Left lung (tissue), 10 donors: ENCODE data around the gene LRPPRC. TPM values are rescaled to one million over a fixed set of nuclear protein-coding genes. Genes with fewer than 3 reads are reported as not detected.

Experiments
- ATAC-seq: fragments of 200-7000 bp; cut with Tn5 transposase; one replicate; pipeline ENCODE4 v1.9.1; 2020; ENCODE audit warnings: moderate library complexity
- DNase-seq, 4 donors: peaks; one replicate each; pipeline ENCODE4 v3.0.0-alpha.2; 2013 to 2020
- H3K27ac ChIP-seq, 2 donors: fragments of 200-600 bp; sonication (generic) in 1 of 2; one replicate each; pipeline versions ENCODE4 v1.5.0 to v1.8.0; 2020 to 2021
- H3K27me3 ChIP-seq, 2 donors: fragments of 200-600 bp; sonication (generic) in 1 of 2; one replicate each; pipeline versions ENCODE4 v1.5.0 to v1.8.0; 2020 to 2021
- H3K36me3 ChIP-seq, 2 donors: fragments of 200-600 bp; sonication (generic) in 1 of 2; one replicate each; pipeline versions ENCODE4 v1.5.0 to v1.8.0; 2020 to 2021
- H3K4me1 ChIP-seq, 2 donors: fragments of 200-600 bp; one replicate each; pipeline ENCODE4 v1.8.0; 2021
- H3K4me3 ChIP-seq, 2 donors: fragments of 200-600 bp; sonication (generic) in 1 of 2; one replicate each; pipeline versions ENCODE4 v1.5.0 to v1.8.0; 2020 to 2021; ENCODE audit warnings: mild to moderate bottlenecking in 1 of 2
- H3K9me3 ChIP-seq, 2 donors: fragments of 200-600 bp; sonication (generic) in 1 of 2; one replicate each; pipeline versions ENCODE4 v1.5.0 to v1.8.0; 2020 to 2021
- intact Hi-C, 2 donors: fragments of 100-400 bp; cut with DNase I; formaldehyde crosslinking; loops; one replicate each; pipeline versions ENCODE4 v1.11.2 to v1.14.2; 2022
- polyA plus RNA-seq, 6 donors: library from polyadenylated mRNA; unstranded; fragments of 120-200 nt; gene quantifications; one replicate each; pipeline ENCODE4 v1.2.1, GENCODE V29; 2013; ENCODE audit not compliant: insufficient read length in 6 of 6
- total RNA-seq, 2 donors: library from RNA; stranded (reverse); fragmentation: NEBNext Ultra II Directional; extraction: Animal tissue kit (Norgen Biotek cat#: 25700); gene quantifications; one replicate each; pipeline ENCODE4 v1.2.1, GENCODE V29; 2021
- TF ChIP-seq, protein P1 (sequence below), 2 donors: fragments of 200-600 bp; sonication (generic) in 1 of 2; IDR thresholded peaks; one replicate each; pipeline versions ENCODE4 v1.5.0 to v1.8.0; 2021; ENCODE audit warnings: antibody characterized with exemption in 2 of 2
- donor health status: DM: no; HTN: yes; CAD: no.
- donor health status: DM: no; HTN: no; CAD: no.

LRPPRC gene
- total and polyA plus RNA-seq, 8 donors = 63.1 to 112 (median 98.5) TPM

DNA sequence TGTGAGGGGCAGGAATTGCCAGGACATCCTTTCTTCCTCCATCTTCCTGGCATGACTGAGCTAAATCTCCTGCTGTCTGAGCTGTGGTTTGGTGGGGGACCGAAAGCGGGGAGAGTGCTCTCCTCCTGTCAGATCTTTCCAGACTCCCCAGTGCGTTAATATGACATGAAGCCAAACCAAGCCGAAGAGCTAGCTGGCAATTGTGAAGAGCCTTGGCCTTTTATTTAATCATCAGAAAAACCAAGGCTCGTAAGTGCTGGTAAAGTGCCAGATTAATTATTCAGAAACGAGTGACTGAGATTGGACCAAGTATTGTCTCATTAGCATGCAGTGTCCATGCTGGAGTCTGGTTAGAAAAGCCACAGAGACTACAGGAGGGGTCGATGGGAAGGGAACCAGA lies 14.5 kb upstream of the LRPPRC start:
- ATAC-seq = no peak
- no peaks in the 10 kb centered on the region for H3K9me3 ChIP-seq
- intact Hi-C loops = no loop called here
- H3K27me3 ChIP-seq = peaks cover 0 to 48% of the 10 kb centered on the region in 2 donors
- H3K4me3 ChIP-seq = no peak overlapping the region
- no peaks in the 10 kb centered on the region for H3K36me3 ChIP-seq
- TF ChIP-seq, protein P1, sequence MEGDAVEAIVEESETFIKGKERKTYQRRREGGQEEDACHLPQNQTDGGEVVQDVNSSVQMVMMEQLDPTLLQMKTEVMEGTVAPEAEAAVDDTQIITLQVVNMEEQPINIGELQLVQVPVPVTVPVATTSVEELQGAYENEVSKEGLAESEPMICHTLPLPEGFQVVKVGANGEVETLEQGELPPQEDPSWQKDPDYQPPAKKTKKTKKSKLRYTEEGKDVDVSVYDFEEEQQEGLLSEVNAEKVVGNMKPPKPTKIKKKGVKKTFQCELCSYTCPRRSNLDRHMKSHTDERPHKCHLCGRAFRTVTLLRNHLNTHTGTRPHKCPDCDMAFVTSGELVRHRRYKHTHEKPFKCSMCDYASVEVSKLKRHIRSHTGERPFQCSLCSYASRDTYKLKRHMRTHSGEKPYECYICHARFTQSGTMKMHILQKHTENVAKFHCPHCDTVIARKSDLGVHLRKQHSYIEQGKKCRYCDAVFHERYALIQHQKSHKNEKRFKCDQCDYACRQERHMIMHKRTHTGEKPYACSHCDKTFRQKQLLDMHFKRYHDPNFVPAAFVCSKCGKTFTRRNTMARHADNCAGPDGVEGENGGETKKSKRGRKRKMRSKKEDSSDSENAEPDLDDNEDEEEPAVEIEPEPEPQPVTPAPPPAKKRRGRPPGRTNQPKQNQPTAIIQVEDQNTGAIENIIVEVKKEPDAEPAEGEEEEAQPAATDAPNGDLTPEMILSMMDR (IDR thresholded peaks at IDR 0.05) = no peak
- no peaks in the 10 kb centered on the region for H3K4me1 ChIP-seq
- no peak overlapping the region for H3K27ac ChIP-seq
- DNase-seq = no peak

DNA sequence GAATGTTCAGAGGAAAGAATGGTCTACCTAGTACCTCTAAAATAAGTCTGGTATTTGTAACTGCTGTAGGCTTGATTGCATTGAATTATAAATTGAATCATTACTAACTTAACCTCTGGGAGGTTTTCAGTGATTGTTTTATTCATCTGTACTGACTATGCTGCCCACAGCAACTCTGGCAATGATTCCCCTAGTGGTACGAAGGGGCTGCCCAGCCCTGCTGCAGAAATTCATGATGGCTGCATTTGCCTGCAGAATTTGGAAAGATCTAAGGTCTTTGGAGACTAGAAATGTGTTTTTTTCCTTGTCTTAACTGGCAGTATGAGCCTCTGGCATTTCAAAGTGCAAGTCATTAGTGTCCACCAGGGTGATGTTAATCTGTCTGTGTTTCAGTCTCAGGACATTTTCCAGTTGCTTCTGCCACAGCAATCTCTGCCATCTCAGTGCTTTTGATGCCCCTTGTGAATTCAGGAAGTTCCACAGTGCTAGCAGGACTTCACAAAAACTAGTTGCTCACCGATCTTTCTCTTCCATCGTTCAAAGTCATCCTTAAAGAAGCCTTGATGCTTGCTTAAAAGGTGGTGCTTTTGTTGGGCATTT lies 13.4 kb upstream of the LRPPRC start:
- TF ChIP-seq, protein P1 (IDR thresholded peaks at IDR 0.05) = no peak
- H3K36me3 ChIP-seq = no peaks in the 10 kb centered on the region
- H3K27me3 ChIP-seq = peaks cover 0 to 39% of the 10 kb centered on the region in 2 donors
- intact Hi-C loops = no loop called here
- no peak for ATAC-seq
- no peak overlapping the region for H3K27ac ChIP-seq
- no peak overlapping the region for H3K4me3 ChIP-seq
- H3K9me3 ChIP-seq = no peaks in the 10 kb centered on the region
- no peak for DNase-seq
- H3K4me1 ChIP-seq = no peaks in the 10 kb centered on the region

DNA sequence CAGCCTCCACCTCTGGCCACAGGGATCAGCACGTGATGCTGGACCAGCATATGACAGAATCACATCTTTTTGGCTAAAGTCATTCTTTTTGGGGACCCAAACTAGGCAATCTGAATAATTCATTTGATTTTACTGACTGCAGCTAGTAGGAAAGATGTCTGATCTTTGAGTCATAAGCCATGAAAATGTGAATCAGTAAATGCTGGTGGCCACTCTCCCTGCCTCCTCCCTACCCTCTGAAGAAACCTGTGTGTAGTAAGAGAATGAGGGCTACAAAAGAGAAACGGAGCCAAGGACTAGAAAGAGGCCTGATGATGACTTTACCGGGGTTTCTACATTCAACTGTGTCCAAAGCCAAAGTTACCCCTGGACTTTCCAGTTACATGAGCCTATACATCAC lies 10.1 kb upstream of the LRPPRC start:
- Histone ChIP-seq H3K9me3 (no peaks in the 10 kb centered on the region), H3K4me1 (no peaks in the 10 kb centered on the region), H3K36me3 (no peaks in the 10 kb centered on the region), H3K27me3 (peaks cover 0 to 10% of the 10 kb centered on the region in 2 donors), H3K4me3 (no peak overlapping the region), H3K27ac (no peak overlapping the region)
- intact Hi-C loops = no loop called here
- TF ChIP-seq, protein P1 (IDR thresholded peaks at IDR 0.05) = no peak
- ATAC-seq (no peak), DNase-seq (no peak)

DNA sequence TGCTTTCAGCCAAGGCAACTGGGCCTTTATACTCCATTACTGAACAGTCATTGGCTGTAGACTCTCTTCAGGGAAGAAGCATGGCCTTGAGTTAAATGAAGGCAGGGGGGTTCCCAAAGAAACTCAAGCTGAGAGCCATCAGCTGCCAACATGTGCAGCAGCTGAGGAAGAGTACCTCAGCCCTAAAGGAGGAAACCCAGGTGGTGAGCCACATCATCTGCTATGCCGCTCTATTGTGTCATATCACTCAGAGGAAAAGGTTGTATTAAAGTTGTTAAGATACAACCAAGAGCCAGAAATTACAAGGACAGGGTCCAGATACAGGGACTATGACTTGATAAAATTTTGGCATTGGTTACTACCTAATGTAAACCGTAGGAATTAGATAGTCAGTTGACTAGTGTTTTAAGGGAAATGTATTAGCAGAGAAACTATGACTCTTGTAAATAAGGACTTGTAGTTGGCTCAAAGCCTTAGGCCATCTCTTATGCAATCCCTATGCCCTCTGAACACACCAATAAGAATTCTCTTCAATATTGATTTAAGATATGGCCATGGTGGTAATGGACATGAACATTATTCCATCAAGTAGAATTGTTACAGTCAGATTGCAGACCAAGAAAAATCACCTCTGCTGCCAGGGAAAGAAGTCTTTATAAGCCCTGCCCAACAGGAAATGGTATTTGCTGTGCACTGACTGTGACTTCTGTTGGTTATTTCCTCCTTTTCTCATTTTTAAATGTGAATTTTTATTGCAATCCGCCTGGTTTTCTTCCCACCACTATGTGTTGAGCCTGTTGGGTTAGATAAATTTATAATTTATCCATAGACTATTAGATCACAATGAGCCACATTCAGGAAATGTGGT lies 9.2 kb upstream of the LRPPRC start:
- DNase-seq (no peak), ATAC-seq (no peak)
- Histone ChIP-seq H3K27ac (no peak overlapping the region), H3K36me3 (no peaks in the 10 kb centered on the region), H3K4me1 (no peaks in the 10 kb centered on the region), H3K27me3 (peaks cover 0 to 2% of the 10 kb centered on the region in 2 donors), H3K4me3 (no peak overlapping the region), H3K9me3 (no peaks in the 10 kb centered on the region)
- TF ChIP-seq, protein P1 (IDR thresholded peaks at IDR 0.05) = no peak
- intact Hi-C loops = no loop called here

DNA sequence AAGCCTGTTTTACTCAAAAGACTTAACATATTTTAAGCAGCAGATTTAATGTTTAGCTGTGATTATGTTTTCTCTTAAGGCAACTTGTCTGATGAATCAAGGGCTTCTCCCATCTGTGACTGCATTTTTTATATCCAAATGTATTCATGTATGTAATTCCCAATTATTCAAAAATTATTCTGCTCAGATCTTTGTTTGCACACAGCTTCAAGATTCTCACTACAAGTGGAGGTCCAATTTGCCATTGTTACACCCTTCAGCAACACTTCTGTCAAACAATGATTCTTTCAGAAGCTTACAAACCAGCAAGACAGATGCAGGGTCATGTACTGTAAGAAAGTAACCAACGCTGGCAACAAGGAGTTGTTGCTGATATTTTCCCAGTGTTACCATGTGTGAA lies 5.9 kb upstream of the LRPPRC start:
- no peaks in the 10 kb centered on the region for H3K36me3 ChIP-seq
- TF ChIP-seq, protein P1 (IDR thresholded peaks at IDR 0.05) = no peak
- DNase-seq (no peak), ATAC-seq (no peak)
- H3K4me1 ChIP-seq = peaks cover 0 to 3% of the 10 kb centered on the region in 2 donors
- intact Hi-C loops = no loop called here
- H3K27ac ChIP-seq = no peak overlapping the region
- no peaks in the 10 kb centered on the region for H3K27me3 ChIP-seq
- H3K4me3 ChIP-seq = no peak overlapping the region
- H3K9me3 ChIP-seq = no peaks in the 10 kb centered on the region
